PC-9 (cell line): ENCODE results near the gene SERPINH1. TPM values are rescaled to one million over a fixed set of nuclear protein-coding genes. Genes with fewer than 3 reads are reported as not detected.

ENCODE experiments used
- BruUV-seq: library from RNA; stranded (reverse); fragments of 400-500 nt; replicated peaks from 2 replicates; lab custom pipeline; 2021; lab: Mats Ljungman, UMichigan
- CTCF ChIA-PET: fragments of 300-600 bp; sonication (Branson Sonifier 250); formaldehyde crosslinking; loops from one replicate; lab custom pipeline; 2022; ENCODE audit warnings: antibody characterized with exemption; lab: Charles Lee
- POLR2A ChIA-PET: fragments of 300-600 bp; sonication (Branson Sonifier 250); formaldehyde crosslinking; loops from one replicate; lab custom pipeline; 2022; ENCODE audit warnings: antibody characterized with exemption; ENCODE audit not compliant: unreplicated experiment; lab: Charles Lee
- DNase-seq, 2 experiments: peaks; one replicate each; pipeline versions ENCODE4 v3.0.0 to v3.0.0-alpha.2; 2015 to 2022; ENCODE audit warnings: mixed read lengths in 1 of 2
- H2AFZ ChIP-seq: fragments of 200-600 bp; sonication (generic); 2 replicates; pipeline ENCODE4 v1.8.1; 2017; ENCODE audit warnings: antibody characterized with exemption
- H3F3A ChIP-seq: fragments of 200-600 bp; sonication (generic); 2 replicates; pipeline ENCODE4 v1.8.1; 2017; ENCODE audit warnings: antibody characterized with exemption, mild to moderate bottlenecking, low read depth; ENCODE audit not compliant: insufficient read depth
- H3K27ac ChIP-seq: fragments of 200-600 bp; sonication (generic); 2 replicates; pipeline ENCODE4 v1.6.1; 2016; ENCODE audit warnings: mixed run types
- H3K27me3 ChIP-seq: fragments of 200-600 bp; sonication (generic); 2 replicates; pipeline ENCODE4 v1.6.1; 2016; ENCODE audit warnings: low read depth, mixed run types; ENCODE audit not compliant: insufficient read depth
- H3K36me3 ChIP-seq: fragments of 200-600 bp; sonication (generic); 2 replicates; pipeline ENCODE4 v1.6.1; 2016; ENCODE audit warnings: low read depth, mixed run types
- H3K4me1 ChIP-seq: fragments of 200-600 bp; sonication (generic); replicated peaks from 2 replicates; pipeline ENCODE4 v1.6.1; 2016; ENCODE audit warnings: mixed run types; ENCODE audit not compliant: insufficient read depth
- H3K4me2 ChIP-seq: fragments of 200-600 bp; sonication (generic); 2 replicates; pipeline ENCODE4 v1.6.1; 2017; ENCODE audit warnings: mixed run types
- H3K4me3 ChIP-seq: fragments of 200-600 bp; sonication (generic); 2 replicates; pipeline ENCODE4 v1.6.1; 2016; ENCODE audit warnings: mixed run types
- H3K79me2 ChIP-seq: fragments of 200-600 bp; sonication (generic); 2 replicates; pipeline ENCODE4 v1.6.1; 2017; ENCODE audit warnings: low read depth, mixed run types
- H3K9me2 ChIP-seq: fragments of 200-600 bp; sonication (generic); 2 replicates; pipeline ENCODE4 v1.8.1; 2017; ENCODE audit warnings: mild to moderate bottlenecking; ENCODE audit not compliant: insufficient read depth
- H3K9me3 ChIP-seq: fragments of 200-600 bp; sonication (generic); 2 replicates; pipeline ENCODE4 v1.8.1; 2016; ENCODE audit warnings: low read depth; ENCODE audit not compliant: insufficient read depth
- H4K20me1 ChIP-seq: fragments of 200-600 bp; sonication (generic); 2 replicates; pipeline ENCODE4 v1.8.1; 2017; ENCODE audit not compliant: insufficient read depth
- EZH2 ChIP-seq: fragments of 200-600 bp; sonication (generic); IDR thresholded peaks from 2 replicates; pipeline ENCODE4 v1.8.0; 2017; ENCODE audit warnings: antibody characterized with exemption, low read depth
- intact Hi-C: fragments of 100-400 bp; cut with micrococcal nuclease; formaldehyde crosslinking; loops from one replicate; pipeline ENCODE4 v1.10.0; 2022; ENCODE audit not compliant: unreplicated experiment
- total RNA-seq: library from RNA; stranded (reverse); gene quantifications from 2 replicates; pipeline ENCODE4 v1.2.3, GENCODE V29; 2021
- TF ChIP-seq, protein P1 (sequence below): fragments of 200-600 bp; sonication (generic); conservative IDR thresholded peaks from 2 replicates; pipeline ENCODE4 v1.6.1; 2017; ENCODE audit warnings: mixed run types, antibody characterized with exemption, mild to moderate bottlenecking, moderate library complexity

SERPINH1 gene
- total RNA-seq, 1 experiment from 2014 or later = 152 TPM

DNA sequence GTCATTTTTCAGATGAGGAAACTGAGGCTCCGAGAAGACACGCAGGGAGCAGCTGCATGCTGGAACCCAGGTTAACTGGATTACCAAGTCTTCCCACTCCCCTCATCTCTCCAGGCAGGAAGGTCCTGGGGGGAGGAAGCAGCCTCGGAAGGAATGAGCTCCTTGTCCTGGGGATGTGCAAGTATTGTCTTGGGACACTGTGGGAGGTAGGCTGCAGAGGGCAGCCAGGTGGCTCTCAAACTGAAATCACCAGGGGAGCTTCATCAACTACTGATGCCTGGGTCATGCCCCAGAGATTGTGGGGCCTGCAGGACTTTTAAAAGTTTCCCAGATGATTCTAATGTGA is 43.9 kb upstream of the SERPINH1 start:
- Histone ChIP-seq H3K4me2 (no peak overlapping the region), H3K79me2 (no peaks in the 10 kb centered on the region)
- BruUV-seq = no TSS peak

DNA sequence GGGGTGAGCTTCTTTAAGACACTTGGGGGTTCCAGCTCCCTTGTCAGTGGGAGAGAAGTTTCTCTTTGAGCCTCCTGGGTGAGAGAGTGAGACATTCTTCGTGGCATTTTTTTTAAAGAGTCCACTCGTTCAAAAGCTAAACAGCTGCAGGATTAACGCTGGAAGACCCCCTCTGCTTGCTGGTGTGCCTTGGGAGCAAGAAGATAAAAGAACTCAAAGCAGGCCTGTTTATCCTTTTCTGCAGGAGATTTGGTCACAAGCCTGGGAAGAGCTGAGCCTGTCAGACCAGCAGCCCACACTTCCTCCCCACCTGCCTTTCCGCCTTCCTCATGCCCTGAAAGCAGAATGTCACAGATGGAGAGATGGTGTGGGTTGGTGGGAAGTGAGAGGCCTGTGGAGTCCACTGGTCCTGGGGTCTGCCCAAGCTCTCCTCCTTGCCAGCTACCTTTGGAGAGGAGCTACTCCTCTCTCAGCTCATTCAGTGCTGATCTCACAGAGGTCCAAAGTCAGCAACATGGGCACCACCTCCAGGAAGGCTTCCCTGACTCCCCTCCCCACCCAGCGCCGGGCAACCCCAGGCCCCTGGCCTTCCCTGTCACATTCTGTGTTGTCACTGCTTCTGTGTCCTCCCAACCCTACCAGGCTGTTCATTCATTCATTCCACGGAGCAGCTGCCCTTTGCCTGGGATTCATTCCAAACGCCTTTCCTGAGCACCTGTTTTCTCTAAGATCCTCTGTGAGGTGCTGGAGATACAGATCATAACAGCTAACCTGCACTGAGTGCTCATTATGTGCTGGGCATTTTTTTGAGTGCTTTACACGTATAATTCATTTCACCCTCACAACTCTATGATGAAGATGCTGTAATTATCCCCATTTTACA is 43.0 kb upstream of the SERPINH1 start:
- POLR2A ChIA-PET = no interaction called here
- DNase-seq = no peak
- Histone ChIP-seq H3K79me2 (no peaks in the 10 kb centered on the region), H3F3A (no peaks in the 10 kb centered on the region), H3K36me3 (no peaks in the 10 kb centered on the region), H3K9me2 (no peaks in the 10 kb centered on the region), H4K20me1 (no peaks in the 10 kb centered on the region), H3K4me1 (no peaks in the 10 kb centered on the region), H3K9me3 (no peaks in the 10 kb centered on the region), H3K4me3 (no peak overlapping the region), H3K4me2 (no peak overlapping the region), H3K27ac (no peak overlapping the region), H3K27me3 (0 out of 2 replicates have a peak, but pooled peaks cover 4% of the 10 kb centered on the region), H2AFZ (no peak overlapping the region)
- BruUV-seq = no TSS peak
- TF ChIP-seq EZH2 = no peak
- TF ChIP-seq, protein P1, sequence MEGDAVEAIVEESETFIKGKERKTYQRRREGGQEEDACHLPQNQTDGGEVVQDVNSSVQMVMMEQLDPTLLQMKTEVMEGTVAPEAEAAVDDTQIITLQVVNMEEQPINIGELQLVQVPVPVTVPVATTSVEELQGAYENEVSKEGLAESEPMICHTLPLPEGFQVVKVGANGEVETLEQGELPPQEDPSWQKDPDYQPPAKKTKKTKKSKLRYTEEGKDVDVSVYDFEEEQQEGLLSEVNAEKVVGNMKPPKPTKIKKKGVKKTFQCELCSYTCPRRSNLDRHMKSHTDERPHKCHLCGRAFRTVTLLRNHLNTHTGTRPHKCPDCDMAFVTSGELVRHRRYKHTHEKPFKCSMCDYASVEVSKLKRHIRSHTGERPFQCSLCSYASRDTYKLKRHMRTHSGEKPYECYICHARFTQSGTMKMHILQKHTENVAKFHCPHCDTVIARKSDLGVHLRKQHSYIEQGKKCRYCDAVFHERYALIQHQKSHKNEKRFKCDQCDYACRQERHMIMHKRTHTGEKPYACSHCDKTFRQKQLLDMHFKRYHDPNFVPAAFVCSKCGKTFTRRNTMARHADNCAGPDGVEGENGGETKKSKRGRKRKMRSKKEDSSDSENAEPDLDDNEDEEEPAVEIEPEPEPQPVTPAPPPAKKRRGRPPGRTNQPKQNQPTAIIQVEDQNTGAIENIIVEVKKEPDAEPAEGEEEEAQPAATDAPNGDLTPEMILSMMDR = no peak
- intact Hi-C loops = no loop called here
- CTCF ChIA-PET = no interaction called here

More for the DNA sequence above, 43.9 kb upstream of the SERPINH1 start:
- intact Hi-C loops = no loop called here
- no peaks in the 10 kb centered on the region for H4K20me1 ChIP-seq
- no peak for DNase-seq
- 0 out of 2 replicates have a peak, but pooled peaks cover under 1% of the 10 kb centered on the region for H3K27me3 ChIP-seq
- H3F3A ChIP-seq = no peaks in the 10 kb centered on the region
- TF ChIP-seq EZH2 = no peak
- TF ChIP-seq, protein P1 = no peak
- no peaks in the 10 kb centered on the region for H3K36me3 ChIP-seq
- H3K4me1 ChIP-seq = no peaks in the 10 kb centered on the region
- no peaks in the 10 kb centered on the region for H3K9me2 ChIP-seq
- H2AFZ ChIP-seq = no peak overlapping the region
- H3K9me3 ChIP-seq = no peaks in the 10 kb centered on the region
- CTCF ChIA-PET = no interaction called here
- no peak overlapping the region for H3K27ac ChIP-seq
- no peak overlapping the region for H3K4me3 ChIP-seq
- POLR2A ChIA-PET = no interaction called here

DNA sequence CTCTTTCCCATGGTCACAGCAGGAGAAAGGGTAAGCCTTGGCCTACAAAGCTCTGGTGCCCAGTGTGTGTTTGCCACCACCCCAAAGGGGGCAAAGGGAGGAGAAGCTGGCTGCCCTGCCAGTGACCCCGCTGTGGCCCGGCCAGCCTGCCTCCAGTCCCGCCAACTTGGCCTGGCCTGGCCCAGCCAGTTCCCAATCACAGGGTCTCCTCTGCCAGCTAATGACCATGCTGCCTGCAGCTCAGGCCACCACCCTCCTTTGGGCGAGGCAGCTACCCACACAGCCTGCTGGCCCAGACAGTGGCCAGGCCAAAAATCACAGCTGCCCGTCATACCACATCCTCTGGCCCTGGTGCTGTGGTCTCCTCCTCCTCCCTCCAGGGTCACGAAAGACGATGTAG is 41.4 kb upstream of the SERPINH1 start:
- no peak for DNase-seq
- H3K27ac ChIP-seq = no peak overlapping the region
- no peaks in the 10 kb centered on the region for H3K9me2 ChIP-seq
- H3F3A ChIP-seq = no peaks in the 10 kb centered on the region
- H3K36me3 ChIP-seq = no peaks in the 10 kb centered on the region
- H3K79me2 ChIP-seq = no peaks in the 10 kb centered on the region
- TF ChIP-seq EZH2 = no peak
- TF ChIP-seq, protein P1 = no peak
- no peak overlapping the region for H3K4me2 ChIP-seq
- no peaks in the 10 kb centered on the region for H4K20me1 ChIP-seq
- H3K4me3 ChIP-seq = no peak overlapping the region
- intact Hi-C loops = no loop called here
- no peaks in the 10 kb centered on the region for H3K9me3 ChIP-seq
- H3K27me3 ChIP-seq = peaks cover 15% of the 10 kb centered on the region; the same call in 1 of the 2 replicates
- BruUV-seq = no TSS peak
- CTCF ChIA-PET = interaction anchor here (0.6 to 1.1 kb wide), 3 partner anchors 11 to 383 kb away, joined by 3 to 4 read pairs (median 4); no protein-coding TSS in a partner anchor
- POLR2A ChIA-PET = no interaction called here
- H3K4me1 ChIP-seq = peaks cover 8% of the 10 kb centered on the region; the same call in 1 of the 2 replicates
- H2AFZ ChIP-seq = no peak overlapping the region
